HG03469 (cell line): Measurements from ENCODE around the gene ZNF585A.

Experiments
- ATAC-seq: cut with Tn5 transposase; IDR thresholded peaks from one replicate; pipeline ENCODE4 v1.9.1; 2021; ENCODE audit warnings: mild to moderate bottlenecking, moderate library complexity, moderate number of reproducible peaks; ENCODE audit not compliant: unreplicated experiment

Gene ZNF585A

GRCh38 chr19:37095859-37096258, 76.6 kb downstream of the ZNF585A start:
- no peak for ATAC-seq
